Measurements from ENCODE around the gene TSPAN9. TPM values are rescaled to one million over a fixed set of nuclear protein-coding genes. Genes with fewer than 3 reads are reported as not detected.

The TSPAN9 gene
- total and polyA plus RNA-seq, 11 donors: 70.0 to 387 (median 151) TPM

- peaks cover 0 to 10% (median 0%) of the 10 kb centered on the region in 9 donors for H3K36me3 ChIP-seq
- DNase-seq (peak in 1 of 5 donors; percentile 34), ATAC-seq (no peak)
- TF ChIP-seq CTCF (IDR thresholded peaks at IDR 0.05): no peak
- TF ChIP-seq POLR2A (IDR thresholded peaks at IDR 0.05): no peak
- no peaks in the 10 kb centered on the region for H3K27me3 ChIP-seq
- intact Hi-C loops (cut with DNase I): no loop called here
- no peak overlapping the region for H3K4me3 ChIP-seq
- peaks cover 3 to 87% (median 63%) of the 10 kb centered on the region in 12 donors for H3K4me1 ChIP-seq
- H3K9me3 ChIP-seq: no peaks in the 10 kb centered on the region
- peak overlapping the region in 11 of 12 donors; percentile 62 to 88 (median 79) for H3K27ac ChIP-seq
- WGBS, 4 donors: 69 to 74% (median 70%) methylated on average over 18 to 19 of the region's 19 CpGs
Observed at GRCh38 chr12:3085341-3086139, 8.4 kb downstream of the TSPAN9 start.

DNA sequence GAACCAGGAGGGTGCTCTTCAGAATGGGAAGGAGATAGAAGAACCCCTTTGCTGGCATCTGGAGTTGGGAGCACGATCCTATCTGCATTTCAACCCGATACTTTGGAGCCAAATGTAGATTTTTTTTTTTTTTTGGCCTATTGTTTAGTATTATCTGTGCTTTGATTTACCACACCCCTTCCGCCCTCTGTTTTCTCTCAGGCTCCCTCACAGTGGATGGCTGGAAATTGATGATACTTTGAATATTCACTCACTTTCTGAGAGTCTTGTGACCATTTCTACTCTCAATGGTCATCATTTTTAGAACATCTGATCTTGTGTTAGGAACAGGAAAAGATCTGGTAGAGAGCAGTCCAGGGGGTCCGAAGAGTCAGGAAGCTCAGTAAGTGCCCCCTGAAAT, 9.0 kb downstream of the TSPAN9 start:
- peak overlapping the region in 10 of 12 donors; percentile 62 to 88 (median 79) for H3K27ac ChIP-seq
- 60 to 68% (median 62%) methylated on average over 4 of the region's 4 CpGs for WGBS, 4 donors
- H3K4me3 ChIP-seq: no peak overlapping the region
- no peaks in the 10 kb centered on the region for H3K27me3 ChIP-seq
- H3K36me3 ChIP-seq: peaks cover 0 to 10% (median 0%) of the 10 kb centered on the region in 9 donors
- ATAC-seq: no peak
- DNase-seq: no peak
- H3K9me3 ChIP-seq: no peaks in the 10 kb centered on the region
- H3K4me1 ChIP-seq: peaks cover 1 to 87% (median 62%) of the 10 kb centered on the region in 12 donors
- TF ChIP-seq CTCF (IDR thresholded peaks at IDR 0.05) (no peak), POLR2A (IDR thresholded peaks at IDR 0.05) (no peak)
- intact Hi-C loops (cut with DNase I): no loop called here

- DNase-seq (peak in 1 of 5 donors; percentile 19), ATAC-seq (no peak)
- Histone ChIP-seq H3K36me3 (peaks cover 0 to 10% (median 0%) of the 10 kb centered on the region in 9 donors), H3K4me3 (no peak overlapping the region), H3K4me1 (peaks cover 0 to 90% (median 65%) of the 10 kb centered on the region in 12 donors), H3K27ac (peak overlapping the region in 9 of 12 donors; percentile 66 to 88 (median 79)), H3K27me3 (no peaks in the 10 kb centered on the region), H3K9me3 (no peaks in the 10 kb centered on the region)
- intact Hi-C loops (cut with DNase I): no loop called here
- WGBS, 4 donors: 85 to 90% (median 87%) methylated on average over 9 of the region's 9 CpGs
- TF ChIP-seq POLR2A (IDR thresholded peaks at IDR 0.05) (no peak), CTCF (IDR thresholded peaks at IDR 0.05) (no peak)
Observed at GRCh38 chr12:3086729-3087323, 9.6 kb downstream of the TSPAN9 start.

Measured in heart left ventricle (tissue), 16 donors.